Transverse colon (tissue), 4 donors: ENCODE results near the gene CSTB. TPM values are rescaled to one million over a fixed set of nuclear protein-coding genes. Genes with fewer than 3 reads are reported as not detected.

Experiments
- DNase-seq: peaks from one replicate; pipeline ENCODE4 v3.0.0-alpha.2; 2019
- H3K27ac ChIP-seq, 4 donors: fragments of 200-600 bp; sonication (generic); 2 replicates each; pipeline ENCODE4 v1.5.1; 2016 to 2018; ENCODE audit warnings: inconsistent platforms in 4 of 4
- H3K27me3 ChIP-seq: fragments of 200-600 bp; sonication (generic); 2 replicates; pipeline ENCODE4 v1.5.1; 2017; ENCODE audit warnings: inconsistent platforms
- H3K36me3 ChIP-seq, 4 donors: fragments of 200-600 bp; sonication (generic); 2 replicates each; pipeline ENCODE4 v1.5.1; 2017 to 2019; ENCODE audit warnings: inconsistent platforms in 4 of 4
- H3K4me1 ChIP-seq, 4 donors: fragments of 200-600 bp; sonication (generic); 2 replicates each; pipeline ENCODE4 v1.5.1; 2017 to 2020; ENCODE audit warnings: inconsistent platforms in 4 of 4
- H3K4me3 ChIP-seq, 4 donors: fragments of 200-600 bp; sonication (generic); 1 replicate in 1 of 4; 2 replicates in 3 of 4; pipeline versions ENCODE4 v1.5.1 to v1.6.1; 2017 to 2019; ENCODE audit warnings: inconsistent platforms in 4 of 4
- H3K9me3 ChIP-seq, 2 donors: fragments of 200-600 bp; sonication (generic); 2 replicates each; pipeline ENCODE4 v1.5.1; 2017 to 2019; ENCODE audit warnings: inconsistent platforms in 2 of 2
- EP300 ChIP-seq: sonication (generic); formaldehyde crosslinking; IDR thresholded peaks from one replicate; pipeline ENCODE4 v1.6.1; 2017; ENCODE audit warnings: antibody characterized with exemption, low read depth
- POLR2A ChIP-seq: fragments of 450-650 bp; IDR thresholded peaks from one replicate; pipeline ENCODE4 v1.6.1; 2016; ENCODE audit warnings: antibody characterized with exemption, mild to moderate bottlenecking, moderate library complexity
- POLR2AphosphoS5 ChIP-seq, 3 donors: sonication (generic); formaldehyde crosslinking; IDR thresholded peaks; one replicate each; pipeline ENCODE4 v1.6.1; 2016; ENCODE audit warnings: antibody characterized with exemption in 3 of 3
- WGBS, 2 donors: methylation state at CpG; one replicate each; pipeline ENCODE4 v1.1.5; 2018; ENCODE audit warnings: low coverage in 1 of 2; 5-methylcytosine and 5-hydroxymethylcytosine counted together
- in situ Hi-C, 4 donors: fragments of 200-750 bp; cut with MboI; loops; one replicate each; pipeline versions ENCODE4 v1.15.0 to v1.15.1; 2017; ENCODE audit warnings: low sequenced_read_pairs in 3 of 4, low pct_ligation_motif_present in 1 of 4, low pct_unique_long_range_greater_than_20kb in 1 of 4
- intact Hi-C: fragments of 100-400 bp; cut with DNase I; formaldehyde crosslinking; loops from one replicate; pipeline ENCODE4 v1.15.1; 2023; ENCODE audit warnings: low total_unique reads
- total RNA-seq, 4 donors: library from RNA; depleted of rRNA; stranded (reverse); fragments of >200 nt; gene quantifications; one replicate each; pipeline ENCODE4 v1.1.0, GENCODE V29; 2016
- TF ChIP-seq, protein P1 (sequence below), 5 experiments: fragments of 200-600 bp in 3 of 5; fragments of 450-650 bp in 2 of 5; sonication (generic) in 3 of 5; IDR thresholded peaks; 1 replicate in 2 of 5; 2 replicates in 3 of 5; pipeline ENCODE4 v1.5.1; 2016 to 2017; ENCODE audit warnings: antibody characterized with exemption in 5 of 5, inconsistent platforms in 3 of 5, mild to moderate bottlenecking in 2 of 5, moderate library complexity in 1 of 5

CSTB gene
- total RNA-seq, 4 donors from 2014 or later = 16.1 to 61.7 (median 19.6) TPM

GRCh38 chr21:43752758-43753438, 23.2 kb downstream of the CSTB start:
- Histone ChIP-seq H3K27me3 (no peaks in the 10 kb centered on the region), H3K36me3 (peaks cover 0 to 41% (median 13%) of the 10 kb centered on the region in 4 donors), H3K9me3 (no peaks in the 10 kb centered on the region), H3K4me3 (no peak overlapping the region), H3K27ac (no peak overlapping the region), H3K4me1 (peaks cover 0 to 7% (median 1%) of the 10 kb centered on the region in 4 donors)
- TF ChIP-seq POLR2A (no peak), POLR2AphosphoS5 (IDR thresholded peaks at IDR 0.05) (no peak), EP300 (no peak)
- TF ChIP-seq, protein P1, sequence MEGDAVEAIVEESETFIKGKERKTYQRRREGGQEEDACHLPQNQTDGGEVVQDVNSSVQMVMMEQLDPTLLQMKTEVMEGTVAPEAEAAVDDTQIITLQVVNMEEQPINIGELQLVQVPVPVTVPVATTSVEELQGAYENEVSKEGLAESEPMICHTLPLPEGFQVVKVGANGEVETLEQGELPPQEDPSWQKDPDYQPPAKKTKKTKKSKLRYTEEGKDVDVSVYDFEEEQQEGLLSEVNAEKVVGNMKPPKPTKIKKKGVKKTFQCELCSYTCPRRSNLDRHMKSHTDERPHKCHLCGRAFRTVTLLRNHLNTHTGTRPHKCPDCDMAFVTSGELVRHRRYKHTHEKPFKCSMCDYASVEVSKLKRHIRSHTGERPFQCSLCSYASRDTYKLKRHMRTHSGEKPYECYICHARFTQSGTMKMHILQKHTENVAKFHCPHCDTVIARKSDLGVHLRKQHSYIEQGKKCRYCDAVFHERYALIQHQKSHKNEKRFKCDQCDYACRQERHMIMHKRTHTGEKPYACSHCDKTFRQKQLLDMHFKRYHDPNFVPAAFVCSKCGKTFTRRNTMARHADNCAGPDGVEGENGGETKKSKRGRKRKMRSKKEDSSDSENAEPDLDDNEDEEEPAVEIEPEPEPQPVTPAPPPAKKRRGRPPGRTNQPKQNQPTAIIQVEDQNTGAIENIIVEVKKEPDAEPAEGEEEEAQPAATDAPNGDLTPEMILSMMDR (IDR thresholded peaks at IDR 0.05) = no peak
- intact Hi-C loops (no loop called here), in situ Hi-C loops (no loop called here)
- WGBS, 2 donors = 82 to 89% methylated on average over 9 to 26 of the region's 28 CpGs
- no peak for DNase-seq

DNA sequence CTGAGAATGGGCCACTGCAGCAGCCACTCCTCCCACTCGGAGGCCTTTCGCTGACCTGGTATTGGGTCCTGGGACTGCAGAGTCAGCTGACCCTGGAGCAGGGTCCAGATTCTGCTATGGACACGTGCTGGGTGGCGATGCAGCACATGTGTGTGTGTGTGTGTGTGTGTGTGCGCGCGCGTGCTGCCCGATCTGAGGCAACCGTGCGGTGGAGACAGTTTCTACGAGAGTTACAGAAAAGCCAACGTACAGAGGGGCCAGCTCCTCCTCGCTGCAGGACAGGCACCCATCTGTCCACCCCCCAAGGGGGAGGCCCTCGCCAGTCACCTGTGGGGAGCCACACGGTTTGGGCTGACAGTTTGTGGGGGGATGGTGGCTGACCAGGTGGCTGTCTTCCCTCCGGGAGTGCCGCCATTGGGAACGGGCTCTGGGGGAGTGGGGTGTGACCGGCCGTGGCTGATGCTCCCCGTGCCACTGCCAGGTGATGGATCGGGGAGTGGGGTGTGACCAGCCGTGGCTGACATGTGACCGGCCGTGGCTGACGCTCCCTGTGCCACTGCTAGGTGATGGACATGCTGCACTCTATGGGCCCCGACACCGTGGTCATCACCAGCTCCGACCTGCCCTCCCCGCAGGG, 24.0 kb downstream of the CSTB start:
- Histone ChIP-seq H3K36me3 (peaks cover 0 to 48% (median 13%) of the 10 kb centered on the region in 4 donors), H3K27ac (no peak overlapping the region), H3K4me3 (no peak overlapping the region), H3K9me3 (no peaks in the 10 kb centered on the region), H3K27me3 (no peaks in the 10 kb centered on the region), H3K4me1 (no peaks in the 10 kb centered on the region)
- intact Hi-C loops (no loop called here), in situ Hi-C loops (no loop called here)
- no peak for DNase-seq
- WGBS, 2 donors = 84 to 91% methylated on average over 7 to 30 of the region's 31 CpGs
- TF ChIP-seq EP300 (no peak), POLR2A (no peak), POLR2AphosphoS5 (IDR thresholded peaks at IDR 0.05) (no peak)
- TF ChIP-seq, protein P1 (IDR thresholded peaks at IDR 0.05) = no peak

- WGBS, 2 donors = 85% methylated on average over 28 of the region's 28 CpGs; no CpG with 5 or more reads in 1 of the 2 donors
- no peak overlapping the region for H3K27ac ChIP-seq
- H3K9me3 ChIP-seq = no peaks in the 10 kb centered on the region
- H3K4me3 ChIP-seq = no peak overlapping the region
- in situ Hi-C loops (no loop called here), intact Hi-C loops (no loop called here)
- no peak for DNase-seq
- no peaks in the 10 kb centered on the region for H3K4me1 ChIP-seq
- no peaks in the 10 kb centered on the region for H3K27me3 ChIP-seq
- TF ChIP-seq POLR2AphosphoS5 (IDR thresholded peaks at IDR 0.05) (no peak), POLR2A (no peak), EP300 (no peak)
- TF ChIP-seq, protein P1 (IDR thresholded peaks at IDR 0.05) = no peak
- H3K36me3 ChIP-seq = peaks cover 0 to 41% (median 11%) of the 10 kb centered on the region in 4 donors
Measured at GRCh38 chr21:43750339-43751033, 25.6 kb downstream of the CSTB start.

- TF ChIP-seq EP300 (no peak), POLR2AphosphoS5 (IDR thresholded peaks at IDR 0.05) (no peak), POLR2A (no peak)
- TF ChIP-seq, protein P1 (IDR thresholded peaks at IDR 0.05) = no peak
- 93% methylated on average over 17 of the region's 18 CpGs; no CpG with 5 or more reads in 1 of the 2 donors for WGBS, 2 donors
- in situ Hi-C loops = no loop called here
- H3K36me3 ChIP-seq = peaks cover 0 to 41% (median 11%) of the 10 kb centered on the region in 4 donors
- no peaks in the 10 kb centered on the region for H3K27me3 ChIP-seq
- H3K4me1 ChIP-seq = no peaks in the 10 kb centered on the region
- H3K9me3 ChIP-seq = no peaks in the 10 kb centered on the region
- H3K27ac ChIP-seq = no peak overlapping the region
- intact Hi-C loops = no loop called here
- DNase-seq = no peak
- H3K4me3 ChIP-seq = no peak overlapping the region
Measured at GRCh38 chr21:43749651-43750262, 26.4 kb downstream of the CSTB start.
